ENCODE data around the gene DAP3.

Gene DAP3

DNA sequence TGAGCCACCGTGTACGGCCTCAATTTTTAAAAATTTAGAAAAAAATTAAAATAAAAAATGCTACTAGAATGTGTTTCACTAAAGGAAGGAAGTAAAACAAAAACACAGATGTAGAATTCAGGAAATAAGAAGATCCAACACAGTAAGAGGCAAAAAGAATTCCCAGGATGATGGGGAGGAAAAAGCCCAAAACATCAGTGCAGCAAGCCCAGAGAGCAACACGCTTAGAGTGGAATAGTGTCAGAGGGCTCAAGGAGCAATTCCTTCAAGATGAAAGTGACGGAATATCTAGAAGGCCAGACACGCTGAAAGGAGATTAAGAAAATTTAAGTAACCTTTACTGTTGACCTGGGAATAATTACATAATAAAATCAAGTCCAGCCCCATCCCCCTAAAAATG, 80.4 kb downstream of the DAP3 start:
- H3K36me3 Mint-ChIP-seq (ENCODE audit: low read depth) = peaks cover 76% of the 10 kb centered on the region
- H3K9me3 Mint-ChIP-seq = no peaks in the 10 kb centered on the region
- H3K27me3 Mint-ChIP-seq (ENCODE audit: low read depth, poor library complexity) = peaks cover 3% of the 10 kb centered on the region
- no peak overlapping the region for H3K4me3 Mint-ChIP-seq
- peaks cover 11% of the 10 kb centered on the region for H3K4me1 Mint-ChIP-seq
- H3K27ac Mint-ChIP-seq = no peak overlapping the region
- TF ChIP-seq, protein P1, sequence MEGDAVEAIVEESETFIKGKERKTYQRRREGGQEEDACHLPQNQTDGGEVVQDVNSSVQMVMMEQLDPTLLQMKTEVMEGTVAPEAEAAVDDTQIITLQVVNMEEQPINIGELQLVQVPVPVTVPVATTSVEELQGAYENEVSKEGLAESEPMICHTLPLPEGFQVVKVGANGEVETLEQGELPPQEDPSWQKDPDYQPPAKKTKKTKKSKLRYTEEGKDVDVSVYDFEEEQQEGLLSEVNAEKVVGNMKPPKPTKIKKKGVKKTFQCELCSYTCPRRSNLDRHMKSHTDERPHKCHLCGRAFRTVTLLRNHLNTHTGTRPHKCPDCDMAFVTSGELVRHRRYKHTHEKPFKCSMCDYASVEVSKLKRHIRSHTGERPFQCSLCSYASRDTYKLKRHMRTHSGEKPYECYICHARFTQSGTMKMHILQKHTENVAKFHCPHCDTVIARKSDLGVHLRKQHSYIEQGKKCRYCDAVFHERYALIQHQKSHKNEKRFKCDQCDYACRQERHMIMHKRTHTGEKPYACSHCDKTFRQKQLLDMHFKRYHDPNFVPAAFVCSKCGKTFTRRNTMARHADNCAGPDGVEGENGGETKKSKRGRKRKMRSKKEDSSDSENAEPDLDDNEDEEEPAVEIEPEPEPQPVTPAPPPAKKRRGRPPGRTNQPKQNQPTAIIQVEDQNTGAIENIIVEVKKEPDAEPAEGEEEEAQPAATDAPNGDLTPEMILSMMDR (IDR thresholded peaks at IDR 0.05) = no peak
- no peak for DNase-seq

DNA sequence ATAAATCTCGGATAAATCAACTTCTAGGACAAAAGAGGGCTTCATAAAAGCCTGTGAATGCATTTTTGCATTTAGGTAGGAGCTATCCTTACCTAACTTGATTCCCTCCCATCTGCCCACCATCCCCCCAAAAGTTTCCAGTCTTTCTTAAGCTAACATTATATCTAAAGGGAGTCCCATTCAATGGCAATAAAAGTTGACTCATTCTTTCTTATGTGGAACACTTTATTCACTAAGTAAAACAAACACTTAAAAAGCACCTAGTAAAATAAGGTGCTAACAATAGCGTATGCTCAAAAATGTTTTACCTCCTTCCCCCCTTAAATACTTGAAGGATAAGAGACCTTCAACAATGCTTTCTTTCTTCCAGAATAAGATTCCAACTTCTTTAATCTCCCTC, 84.3 kb downstream of the DAP3 start:
- Mint-ChIP-seq H3K4me1 (no peaks in the 10 kb centered on the region), H3K36me3 (ENCODE audit: low read depth) (peaks cover 87% of the 10 kb centered on the region), H3K9me3 (no peaks in the 10 kb centered on the region), H3K4me3 (no peak overlapping the region), H3K27ac (peak overlapping the region; percentile 18), H3K27me3 (ENCODE audit: low read depth, poor library complexity) (peaks cover 5% of the 10 kb centered on the region)
- DNase-seq = no peak
- TF ChIP-seq, protein P1 (IDR thresholded peaks at IDR 0.05) = no peak

DNA sequence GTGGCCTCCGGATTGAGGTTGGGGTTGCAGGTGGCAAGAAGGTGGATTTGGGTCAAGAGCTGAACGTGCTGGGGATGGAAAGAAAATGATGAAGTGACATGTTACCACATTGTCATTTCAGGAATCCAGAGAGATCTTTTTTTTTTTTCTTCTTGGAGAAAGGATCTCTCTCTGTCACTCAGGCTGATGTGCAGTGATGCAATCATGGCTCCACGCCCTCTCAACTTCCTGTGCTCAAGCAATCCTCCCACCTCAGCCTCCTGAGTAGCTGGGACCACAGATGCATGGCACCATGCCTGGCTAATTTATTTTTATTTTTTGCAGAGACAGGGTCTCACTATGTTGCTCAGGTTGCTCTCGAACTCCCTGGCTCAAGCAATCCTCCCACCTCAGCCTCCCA, 87.5 kb downstream of the DAP3 start:
- H3K36me3 Mint-ChIP-seq (ENCODE audit: low read depth) = peaks cover 65% of the 10 kb centered on the region
- H3K4me3 Mint-ChIP-seq = no peak overlapping the region
- peak overlapping the region; percentile 68 for H3K27ac Mint-ChIP-seq
- H3K9me3 Mint-ChIP-seq = no peaks in the 10 kb centered on the region
- DNase-seq = no peak
- no peaks in the 10 kb centered on the region for H3K4me1 Mint-ChIP-seq
- TF ChIP-seq, protein P1 (IDR thresholded peaks at IDR 0.05) = no peak
- H3K27me3 Mint-ChIP-seq (ENCODE audit: low read depth, poor library complexity) = peaks cover 3% of the 10 kb centered on the region

DNA sequence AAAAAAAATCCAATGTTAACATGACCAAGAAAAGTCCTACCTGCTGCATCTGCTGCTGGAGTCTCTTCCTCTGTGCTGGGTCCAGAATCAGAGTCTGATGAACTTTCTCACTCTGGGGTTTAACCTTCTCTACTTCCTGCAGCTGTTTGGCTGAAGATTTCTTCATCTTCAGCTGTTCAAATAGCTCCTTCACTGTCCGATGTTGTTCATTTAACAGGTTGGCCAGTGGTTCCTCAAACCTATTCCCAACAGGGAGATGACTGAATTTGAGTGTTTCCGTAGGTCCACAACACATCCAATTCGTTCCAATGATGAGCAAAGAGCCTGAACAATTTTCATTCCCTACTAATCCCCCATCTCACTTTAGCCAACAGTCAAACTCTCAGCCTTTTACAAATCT, 88.7 kb downstream of the DAP3 start:
- no peak overlapping the region for H3K4me3 Mint-ChIP-seq
- TF ChIP-seq, protein P1 (IDR thresholded peaks at IDR 0.05) = no peak
- H3K27ac Mint-ChIP-seq = peak overlapping the region; percentile 88
- peaks cover 61% of the 10 kb centered on the region for H3K36me3 Mint-ChIP-seq (ENCODE audit: low read depth)
- DNase-seq = no peak
- H3K27me3 Mint-ChIP-seq (ENCODE audit: low read depth, poor library complexity) = peaks cover 3% of the 10 kb centered on the region
- no peaks in the 10 kb centered on the region for H3K9me3 Mint-ChIP-seq
- H3K4me1 Mint-ChIP-seq = no peaks in the 10 kb centered on the region

Measured in nephron progenitor cell (in vitro differentiated cells).